Activated naive CD8-positive, alpha-beta T cell treated with anti-CD3 and anti-CD28 coated beads, Interleukin-2, amount 10 ng/mL, durations not matched to agents 7 days and 5 days (primary cell): Measurements from ENCODE around the gene MAPK8. TPM values are rescaled to one million over a fixed set of nuclear protein-coding genes. Genes with fewer than 3 reads are reported as not detected.

Experiments
- ATAC-seq: fragments of 150-1000 bp; cut with Tn5 transposase; one replicate; pipeline ENCODE4 v1.10.0; 2021; ENCODE audit warnings: low read depth, moderate library complexity
- POLR2A ChIA-PET: fragments of 350-600 bp; sonication (Branson Sonifier 250); formaldehyde crosslinking; loops from one replicate; lab custom pipeline; 2021; ENCODE audit warnings: antibody characterized with exemption; lab: Charles Lee
- DNase-seq: peaks from one replicate; pipeline ENCODE4 v3.0.0; 2021
- H3K27ac Mint-ChIP-seq: one replicate; pipeline ENCODE4 v1.8.0; 2022; ENCODE audit warnings: mild to moderate bottlenecking, mixed read lengths
- H3K27me3 Mint-ChIP-seq: one replicate; pipeline ENCODE4 v1.8.0; 2022; ENCODE audit warnings: mild to moderate bottlenecking, moderate library complexity, mixed read lengths
- H3K36me3 Mint-ChIP-seq: one replicate; pipeline ENCODE4 v1.8.0; 2021; ENCODE audit warnings: mild to moderate bottlenecking, mixed read lengths
- H3K4me1 Mint-ChIP-seq: one replicate; pipeline ENCODE4 v1.8.0; 2021; ENCODE audit warnings: mixed read lengths
- H3K4me3 Mint-ChIP-seq: one replicate; pipeline ENCODE4 v1.8.0; 2022; ENCODE audit warnings: mild to moderate bottlenecking, moderate library complexity, mixed read lengths
- H3K9me3 Mint-ChIP-seq: one replicate; pipeline ENCODE4 v1.8.0; 2021; ENCODE audit warnings: mixed read lengths
- total RNA-seq, 2 experiments: library from RNA; stranded (reverse); gene quantifications; one replicate each; pipeline ENCODE4 v1.2.3, GENCODE V29; 2021

The MAPK8 gene
- total RNA-seq, 2 experiments from 2014 or later: 32.7 to 34.5 TPM

- H3K36me3 Mint-ChIP-seq: no peaks in the 10 kb centered on the region
- H3K27me3 Mint-ChIP-seq: peaks cover 6% of the 10 kb centered on the region
- DNase-seq (no peak), ATAC-seq (no peak)
- no peak overlapping the region for H3K4me3 Mint-ChIP-seq
- no peak overlapping the region for H3K27ac Mint-ChIP-seq
- POLR2A ChIA-PET: interaction anchor here (0.7 kb wide), 1 partner anchor 894 kb away, joined by 3 read pairs; no protein-coding TSS in a partner anchor
- peaks cover 7% of the 10 kb centered on the region for H3K4me1 Mint-ChIP-seq
- no peaks in the 10 kb centered on the region for H3K9me3 Mint-ChIP-seq
Measured at GRCh38 chr10:48300556-48300955, 5.9 kb upstream of the MAPK8 start.

- Mint-ChIP-seq H3K36me3 (no peaks in the 10 kb centered on the region), H3K27me3 (peaks cover 6% of the 10 kb centered on the region), H3K27ac (no peak overlapping the region), H3K4me1 (peaks cover 15% of the 10 kb centered on the region), H3K4me3 (no peak overlapping the region), H3K9me3 (no peaks in the 10 kb centered on the region)
- no peak for DNase-seq
- POLR2A ChIA-PET: no interaction called here
- ATAC-seq: no peak
Measured at GRCh38 chr10:48302515-48303476, 3.7 kb upstream of the MAPK8 start.

GRCh38 chr10:48305905-48306264 is 592 bp upstream of the MAPK8 start:
- POLR2A ChIA-PET: no interaction called here
- peak overlapping the region; percentile 74 for H3K4me3 Mint-ChIP-seq
- H3K4me1 Mint-ChIP-seq: peaks cover 27% of the 10 kb centered on the region
- no peaks in the 10 kb centered on the region for H3K9me3 Mint-ChIP-seq
- H3K27ac Mint-ChIP-seq: peak overlapping the region; percentile 3
- H3K27me3 Mint-ChIP-seq: peaks cover 6% of the 10 kb centered on the region
- ATAC-seq (no peak), DNase-seq (no peak)
- H3K36me3 Mint-ChIP-seq: no peaks in the 10 kb centered on the region

GRCh38 chr10:48306870-48307710 is 613 bp downstream of the MAPK8 start:
- no peaks in the 10 kb centered on the region for H3K27me3 Mint-ChIP-seq

GRCh38 chr10:48307711-48308018 is 1.2 kb downstream of the MAPK8 start:
- Mint-ChIP-seq H3K27me3 (no peaks in the 10 kb centered on the region), H3K4me1 (peaks cover 33% of the 10 kb centered on the region), H3K9me3 (no peaks in the 10 kb centered on the region), H3K27ac (peak overlapping the region; percentile 84), H3K36me3 (peaks cover 5% of the 10 kb centered on the region), H3K4me3 (peak overlapping the region; percentile 89)
- ATAC-seq (no peak), DNase-seq (no peak)
- POLR2A ChIA-PET: no interaction called here

More at GRCh38 chr10:48306870-48307710, 613 bp downstream of the MAPK8 start:
- H3K4me1 Mint-ChIP-seq: peaks cover 29% of the 10 kb centered on the region
- POLR2A ChIA-PET: no interaction called here
- peak overlapping the region; percentile 84 for H3K27ac Mint-ChIP-seq
- peaks cover 2% of the 10 kb centered on the region for H3K36me3 Mint-ChIP-seq
- DNase-seq (no peak), ATAC-seq (peak; percentile 51)
- peak overlapping the region; percentile 89 for H3K4me3 Mint-ChIP-seq
- no peaks in the 10 kb centered on the region for H3K9me3 Mint-ChIP-seq

GRCh38 chr10:48309711-48310226 is 3.3 kb downstream of the MAPK8 start:
- Mint-ChIP-seq H3K4me3 (no peak overlapping the region), H3K27me3 (no peaks in the 10 kb centered on the region), H3K9me3 (no peaks in the 10 kb centered on the region), H3K4me1 (peaks cover 33% of the 10 kb centered on the region), H3K36me3 (peaks cover 5% of the 10 kb centered on the region), H3K27ac (no peak overlapping the region)
- ATAC-seq (no peak), DNase-seq (no peak)
- POLR2A ChIA-PET: no interaction called here

- ATAC-seq (no peak), DNase-seq (no peak)
- Mint-ChIP-seq H3K27me3 (no peaks in the 10 kb centered on the region), H3K9me3 (no peaks in the 10 kb centered on the region), H3K4me1 (peaks cover 19% of the 10 kb centered on the region), H3K27ac (no peak overlapping the region), H3K36me3 (peaks cover 5% of the 10 kb centered on the region), H3K4me3 (no peak overlapping the region)
- POLR2A ChIA-PET: no interaction called here
Measured at GRCh38 chr10:48314107-48314506, 7.6 kb downstream of the MAPK8 start.

- Mint-ChIP-seq H3K4me3 (no peak overlapping the region), H3K36me3 (peaks cover 5% of the 10 kb centered on the region), H3K4me1 (peaks cover 11% of the 10 kb centered on the region), H3K9me3 (no peaks in the 10 kb centered on the region), H3K27ac (no peak overlapping the region), H3K27me3 (no peaks in the 10 kb centered on the region)
- DNase-seq (no peak), ATAC-seq (no peak)
- POLR2A ChIA-PET: no interaction called here
Measured at GRCh38 chr10:48316236-48316635, 9.8 kb downstream of the MAPK8 start.

GRCh38 chr10:48317321-48317990 is 11.0 kb downstream of the MAPK8 start:
- Mint-ChIP-seq H3K9me3 (no peaks in the 10 kb centered on the region), H3K36me3 (peaks cover 2% of the 10 kb centered on the region), H3K27me3 (no peaks in the 10 kb centered on the region), H3K4me1 (peaks cover 3% of the 10 kb centered on the region), H3K4me3 (no peak overlapping the region), H3K27ac (no peak overlapping the region)
- POLR2A ChIA-PET: no interaction called here
- DNase-seq (no peak), ATAC-seq (no peak)

GRCh38 chr10:48322017-48322416 is 15.5 kb downstream of the MAPK8 start:
- DNase-seq (no peak), ATAC-seq (no peak)
- Mint-ChIP-seq H3K27ac (no peak overlapping the region), H3K9me3 (no peaks in the 10 kb centered on the region), H3K27me3 (no peaks in the 10 kb centered on the region), H3K4me3 (no peak overlapping the region), H3K36me3 (peaks cover 4% of the 10 kb centered on the region), H3K4me1 (peaks cover 2% of the 10 kb centered on the region)
- POLR2A ChIA-PET: no interaction called here

- POLR2A ChIA-PET: no interaction called here
- H3K36me3 Mint-ChIP-seq: peaks cover 9% of the 10 kb centered on the region
- H3K27ac Mint-ChIP-seq: no peak overlapping the region
- peaks cover 2% of the 10 kb centered on the region for H3K4me1 Mint-ChIP-seq
- DNase-seq (no peak), ATAC-seq (no peak)
- H3K4me3 Mint-ChIP-seq: no peak overlapping the region
- no peaks in the 10 kb centered on the region for H3K27me3 Mint-ChIP-seq
- H3K9me3 Mint-ChIP-seq: no peaks in the 10 kb centered on the region
Measured at GRCh38 chr10:48324580-48324979, 18.1 kb downstream of the MAPK8 start.

- Mint-ChIP-seq H3K4me3 (peak overlapping the region; percentile 22), H3K27ac (no peak overlapping the region), H3K36me3 (peaks cover 25% of the 10 kb centered on the region), H3K4me1 (peaks cover 9% of the 10 kb centered on the region), H3K27me3 (no peaks in the 10 kb centered on the region), H3K9me3 (peaks cover 7% of the 10 kb centered on the region)
- POLR2A ChIA-PET: no interaction called here
- ATAC-seq (no peak), DNase-seq (no peak)
Measured at GRCh38 chr10:48330269-48330668, 23.8 kb downstream of the MAPK8 start.

GRCh38 chr10:48331436-48331835 is 25.0 kb downstream of the MAPK8 start:
- Mint-ChIP-seq H3K36me3 (peaks cover 25% of the 10 kb centered on the region), H3K4me3 (no peak overlapping the region), H3K27me3 (no peaks in the 10 kb centered on the region), H3K27ac (no peak overlapping the region), H3K4me1 (peaks cover 7% of the 10 kb centered on the region), H3K9me3 (peaks cover 7% of the 10 kb centered on the region)
- DNase-seq (no peak), ATAC-seq (no peak)
- POLR2A ChIA-PET: no interaction called here
